ENCODE results near the gene SHISA6. TPM values are rescaled to one million over a fixed set of nuclear protein-coding genes. Genes with fewer than 3 reads are reported as not detected.

The SHISA6 gene
- total RNA-seq, 1 donor from 2014 or later: not detected

DNA sequence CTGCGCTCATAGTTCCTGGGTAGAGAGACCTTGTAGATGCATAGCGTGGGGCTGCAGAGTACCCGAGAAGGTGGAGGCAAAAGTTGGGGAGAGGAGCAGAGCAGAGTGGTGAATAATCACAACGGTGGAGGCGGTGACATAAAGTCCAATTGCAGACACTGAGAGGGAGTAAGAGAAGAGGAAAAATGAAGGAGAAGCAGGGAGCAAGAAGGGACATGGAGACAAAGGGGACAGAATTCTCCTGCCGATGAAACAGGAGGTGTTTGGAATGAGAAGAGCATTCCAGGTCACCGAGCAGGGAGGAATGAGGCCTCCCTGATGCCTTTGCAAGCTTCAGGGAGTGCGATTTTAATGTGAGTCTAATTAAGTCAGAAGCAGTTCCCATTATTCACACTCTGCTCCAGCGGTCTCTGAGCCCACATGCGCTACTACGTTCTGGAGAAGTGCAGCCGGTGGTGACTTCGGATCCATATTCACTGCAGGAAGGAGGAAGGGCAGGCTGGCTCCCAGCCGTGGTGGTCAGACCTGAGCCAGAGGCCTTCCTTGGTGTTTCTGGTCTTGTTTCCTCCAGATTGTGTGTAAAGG is 249.2 kb downstream of the SHISA6 start:
- H3K9ac ChIP-seq (ENCODE audit: low read length): no peak overlapping the region
- H3K79me2 ChIP-seq (ENCODE audit: insufficient read depth, low read length): no peaks in the 10 kb centered on the region
- Mint-ChIP-seq H3K36me3 (ENCODE audit: low read depth, unreplicated experiment) (peaks cover 2% of the 10 kb centered on the region), H3K4me1 (ENCODE audit: low read depth, unreplicated experiment) (no peaks in the 10 kb centered on the region), H3K9me3 (ENCODE audit: unreplicated experiment) (peaks cover 19% of the 10 kb centered on the region), H3K27me3 (ENCODE audit: low read depth, unreplicated experiment) (no peaks in the 10 kb centered on the region), H3K27ac (ENCODE audit: unreplicated experiment) (no peak overlapping the region), H3K4me3 (ENCODE audit: unreplicated experiment) (no peak overlapping the region)
- H3K4me1 ChIP-seq (ENCODE audit: insufficient read depth, low read length): no peaks in the 10 kb centered on the region
- H2AFZ ChIP-seq (ENCODE audit: low read depth, low read length): no peak overlapping the region
- no peak overlapping the region for H3K27ac ChIP-seq (ENCODE audit: low read depth, low read length)
- no peak overlapping the region for H3K4me2 ChIP-seq (ENCODE audit: low read length)
- peaks cover 6% of the 10 kb centered on the region for H3K9me3 ChIP-seq (ENCODE audit: insufficient read depth, low read depth, low read length)
- H3K27me3 ChIP-seq (ENCODE audit: insufficient read depth, low read length): no peaks in the 10 kb centered on the region
- no peak overlapping the region for H3K4me3 ChIP-seq (ENCODE audit: insufficient read depth, low read depth, low read length)
- no peaks in the 10 kb centered on the region for H4K20me1 ChIP-seq (ENCODE audit: insufficient read depth, low read length)
- TF ChIP-seq EZH2 (IDR thresholded peaks at IDR 0.05; ENCODE audit: insufficient read depth, low read length): no peak
- TF ChIP-seq, protein P1, sequence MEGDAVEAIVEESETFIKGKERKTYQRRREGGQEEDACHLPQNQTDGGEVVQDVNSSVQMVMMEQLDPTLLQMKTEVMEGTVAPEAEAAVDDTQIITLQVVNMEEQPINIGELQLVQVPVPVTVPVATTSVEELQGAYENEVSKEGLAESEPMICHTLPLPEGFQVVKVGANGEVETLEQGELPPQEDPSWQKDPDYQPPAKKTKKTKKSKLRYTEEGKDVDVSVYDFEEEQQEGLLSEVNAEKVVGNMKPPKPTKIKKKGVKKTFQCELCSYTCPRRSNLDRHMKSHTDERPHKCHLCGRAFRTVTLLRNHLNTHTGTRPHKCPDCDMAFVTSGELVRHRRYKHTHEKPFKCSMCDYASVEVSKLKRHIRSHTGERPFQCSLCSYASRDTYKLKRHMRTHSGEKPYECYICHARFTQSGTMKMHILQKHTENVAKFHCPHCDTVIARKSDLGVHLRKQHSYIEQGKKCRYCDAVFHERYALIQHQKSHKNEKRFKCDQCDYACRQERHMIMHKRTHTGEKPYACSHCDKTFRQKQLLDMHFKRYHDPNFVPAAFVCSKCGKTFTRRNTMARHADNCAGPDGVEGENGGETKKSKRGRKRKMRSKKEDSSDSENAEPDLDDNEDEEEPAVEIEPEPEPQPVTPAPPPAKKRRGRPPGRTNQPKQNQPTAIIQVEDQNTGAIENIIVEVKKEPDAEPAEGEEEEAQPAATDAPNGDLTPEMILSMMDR (IDR thresholded peaks at IDR 0.05; ENCODE audit: insufficient read depth, low read depth, low read length): no peak
- no peaks in the 10 kb centered on the region for H3K36me3 ChIP-seq (ENCODE audit: insufficient read depth, low read length)
- DNase-seq (ENCODE audit: low read depth): no peak
- FAIRE-seq: no peak

DNA sequence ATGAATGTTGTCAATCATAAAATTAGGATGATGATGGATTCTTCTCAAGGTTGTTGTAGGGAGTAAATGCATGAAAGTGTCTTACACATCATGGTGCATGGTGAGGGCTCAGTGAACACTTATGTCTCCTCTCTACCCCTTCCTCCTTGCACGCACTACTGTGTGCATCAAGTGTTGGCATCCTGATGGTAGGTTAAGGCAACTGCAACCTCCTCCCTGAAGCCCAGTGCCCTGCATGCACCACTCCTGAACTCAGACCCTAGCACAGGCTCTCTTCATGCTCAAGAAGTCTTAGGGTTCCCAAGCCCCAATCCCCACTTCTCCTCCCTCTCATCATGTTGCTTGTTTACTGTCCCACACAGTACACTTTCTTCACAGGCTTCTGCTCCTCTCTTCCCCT is 251.5 kb downstream of the SHISA6 start:
- no peaks in the 10 kb centered on the region for H3K79me2 ChIP-seq (ENCODE audit: insufficient read depth, low read length)
- Mint-ChIP-seq H3K27me3 (ENCODE audit: low read depth, unreplicated experiment) (no peaks in the 10 kb centered on the region), H3K4me1 (ENCODE audit: low read depth, unreplicated experiment) (no peaks in the 10 kb centered on the region), H3K9me3 (ENCODE audit: unreplicated experiment) (peaks cover 20% of the 10 kb centered on the region), H3K27ac (ENCODE audit: unreplicated experiment) (no peak overlapping the region), H3K4me3 (ENCODE audit: unreplicated experiment) (no peak overlapping the region), H3K36me3 (ENCODE audit: low read depth, unreplicated experiment) (peaks cover 2% of the 10 kb centered on the region)
- H2AFZ ChIP-seq (ENCODE audit: low read depth, low read length): no peak overlapping the region
- no peaks in the 10 kb centered on the region for H3K4me1 ChIP-seq (ENCODE audit: insufficient read depth, low read length)
- no peak for TF ChIP-seq EZH2 (IDR thresholded peaks at IDR 0.05; ENCODE audit: insufficient read depth, low read length)
- TF ChIP-seq, protein P1 (IDR thresholded peaks at IDR 0.05; ENCODE audit: insufficient read depth, low read depth, low read length): no peak
- no peaks in the 10 kb centered on the region for H3K27me3 ChIP-seq (ENCODE audit: insufficient read depth, low read length)
- H3K27ac ChIP-seq (ENCODE audit: low read depth, low read length): no peak overlapping the region
- no peak overlapping the region for H3K4me2 ChIP-seq (ENCODE audit: low read length)
- no peak overlapping the region for H3K4me3 ChIP-seq (ENCODE audit: insufficient read depth, low read depth, low read length)
- FAIRE-seq (no peak), DNase-seq (ENCODE audit: low read depth) (no peak)
- no peaks in the 10 kb centered on the region for H3K36me3 ChIP-seq (ENCODE audit: insufficient read depth, low read length)
- no peak overlapping the region for H3K9ac ChIP-seq (ENCODE audit: low read length)
- H3K9me3 ChIP-seq (ENCODE audit: insufficient read depth, low read depth, low read length): peaks cover 6% of the 10 kb centered on the region
- H4K20me1 ChIP-seq (ENCODE audit: insufficient read depth, low read length): no peaks in the 10 kb centered on the region

DNA sequence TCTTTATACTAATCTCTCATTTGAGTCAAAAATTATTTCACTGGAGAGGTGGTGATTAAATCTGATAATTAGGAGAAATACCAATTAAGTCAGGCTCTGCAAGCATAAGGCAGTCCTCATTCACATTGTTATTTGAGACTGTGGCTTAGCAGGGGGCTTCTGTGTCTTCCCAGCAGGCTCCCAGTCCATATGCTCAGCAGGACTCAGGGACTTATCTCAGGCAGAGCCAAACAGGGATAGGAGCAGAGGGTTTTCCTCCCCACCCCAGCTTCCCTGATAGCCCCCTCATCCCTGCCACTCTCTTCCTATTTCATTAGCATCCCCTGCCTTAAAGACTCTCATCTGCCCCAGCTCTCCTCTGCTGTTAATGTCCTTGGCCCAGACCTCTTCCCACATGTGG is 252.9 kb downstream of the SHISA6 start:
- no peak overlapping the region for H3K27ac ChIP-seq (ENCODE audit: low read depth, low read length)
- FAIRE-seq: no peak
- H3K27me3 ChIP-seq (ENCODE audit: insufficient read depth, low read length): no peaks in the 10 kb centered on the region
- no peak for DNase-seq (ENCODE audit: low read depth)
- peaks cover 2% of the 10 kb centered on the region for H3K36me3 Mint-ChIP-seq (ENCODE audit: low read depth, unreplicated experiment)
- no peak overlapping the region for H3K4me3 ChIP-seq (ENCODE audit: insufficient read depth, low read depth, low read length)
- peaks cover 17% of the 10 kb centered on the region for H3K9me3 Mint-ChIP-seq (ENCODE audit: unreplicated experiment)
- no peak overlapping the region for H3K4me3 Mint-ChIP-seq (ENCODE audit: unreplicated experiment)
- H3K79me2 ChIP-seq (ENCODE audit: insufficient read depth, low read length): no peaks in the 10 kb centered on the region
- peaks cover 7% of the 10 kb centered on the region for H3K9me3 ChIP-seq (ENCODE audit: insufficient read depth, low read depth, low read length)
- no peak overlapping the region for H2AFZ ChIP-seq (ENCODE audit: low read depth, low read length)
- H3K4me2 ChIP-seq (ENCODE audit: low read length): no peak overlapping the region
- H3K4me1 Mint-ChIP-seq (ENCODE audit: low read depth, unreplicated experiment): no peaks in the 10 kb centered on the region
- H3K27ac Mint-ChIP-seq (ENCODE audit: unreplicated experiment): no peak overlapping the region
- TF ChIP-seq EZH2 (IDR thresholded peaks at IDR 0.05; ENCODE audit: insufficient read depth, low read length): no peak
- TF ChIP-seq, protein P1 (IDR thresholded peaks at IDR 0.05; ENCODE audit: insufficient read depth, low read depth, low read length): no peak
- H4K20me1 ChIP-seq (ENCODE audit: insufficient read depth, low read length): no peaks in the 10 kb centered on the region
- H3K27me3 Mint-ChIP-seq (ENCODE audit: low read depth, unreplicated experiment): no peaks in the 10 kb centered on the region
- no peak overlapping the region for H3K9ac ChIP-seq (ENCODE audit: low read length)
- H3K4me1 ChIP-seq (ENCODE audit: insufficient read depth, low read length): no peaks in the 10 kb centered on the region
- H3K36me3 ChIP-seq (ENCODE audit: insufficient read depth, low read length): no peaks in the 10 kb centered on the region

Measured in astrocyte (in vitro differentiated cells and primary cell).